K562 (cell line): ENCODE data around the gene CLCF1. TPM values are rescaled to one million over a fixed set of nuclear protein-coding genes. Genes with fewer than 3 reads are reported as not detected.

ENCODE experiments used
- ATAC-seq: fragments of 200-7000 bp; cut with Tn5 transposase; 3 replicates; pipeline ENCODE4 v1.9.1; 2020; ENCODE audit warnings: moderate library complexity
- BruUV-seq: library from RNA; stranded (reverse); fragments of 400-500 nt; replicated peaks from 2 replicates; lab custom pipeline; 2021; lab: Mats Ljungman, UMichigan
- CTCF ChIA-PET: fragments of 300-600 bp; formaldehyde crosslinking; extraction: SDS; loops from one replicate; lab custom pipeline; 2021; ENCODE audit warnings: low intra/inter-chr PET ratio; lab: Yijun Ruan, JAX
- POLR2A ChIA-PET: fragments of 300-600, 350-650 bp; sonication (Branson Sonifier 250); formaldehyde crosslinking; extraction: SDS; loops from one replicate; lab custom pipeline; 2021; ENCODE audit warnings: antibody characterized with exemption, inconsistent platforms; lab: Yijun Ruan, JAX
- DNase-seq, 4 experiments: peaks; one replicate each; pipeline versions ENCODE4 v3.0.0 to v3.0.0-alpha.2; 2011 to 2018; ENCODE audit warnings: low spot score in 3 of 4, mixed read lengths in 3 of 4; ENCODE audit errors: extremely low read depth in 1 of 4
- FAIRE-seq: peaks from 2 replicates; lab custom pipeline; 2011; peaks lifted over from hg19 to GRCh38; lab: Jason Lieb, UNC
- H2AFZ ChIP-seq: 2 replicates; pipeline ENCODE4 v1.6.0; 2011; ENCODE audit warnings: low read depth, low read length, control low read depth, inconsistent platforms
- H3K27ac ChIP-seq: fragments of 200-600 bp; 3 replicates; pipeline ENCODE4 v1.8.0; 2011; ENCODE audit warnings: low read depth, mild to moderate bottlenecking, control low read depth, inconsistent platforms, low read length, moderate library complexity, mixed read lengths; ENCODE audit errors: extremely low read depth
- H3K27me3 ChIP-seq, 2 experiments: fragments of 300-600 bp in 1 of 2; 2 replicates in 1 of 2; 3 replicates in 1 of 2; pipeline versions ENCODE4 v1.6.0 to v1.8.0; 2011; ENCODE audit warnings: inconsistent platforms in 2 of 2, low read length in 2 of 2, mild to moderate bottlenecking in 1 of 2, mixed read lengths in 1 of 2, moderate library complexity in 1 of 2; ENCODE audit not compliant: control insufficient read depth in 2 of 2, insufficient read depth in 2 of 2
- H3K36me3 ChIP-seq: fragments of 300-600 bp; 3 replicates; pipeline ENCODE4 v1.8.0; 2011; ENCODE audit warnings: mild to moderate bottlenecking, low read length, inconsistent platforms; ENCODE audit not compliant: control insufficient read depth, insufficient read depth
- H3K4me1 ChIP-seq, 2 experiments: fragments of 200-600 bp in 1 of 2; replicated peaks in 1 of 2; 2 replicates in 1 of 2; 3 replicates in 1 of 2; pipeline versions ENCODE4 v1.5.1 to v1.8.0; 2011; ENCODE audit warnings: inconsistent platforms in 2 of 2, low read length in 2 of 2, mild to moderate bottlenecking in 1 of 2, mixed read lengths in 1 of 2, moderate library complexity in 1 of 2; ENCODE audit not compliant: control insufficient read depth in 2 of 2, insufficient read depth in 2 of 2
- H3K4me2 ChIP-seq: 2 replicates; pipeline ENCODE4 v1.6.1; 2011; ENCODE audit warnings: low read length, control low read depth, inconsistent platforms, mixed read lengths; ENCODE audit not compliant: insufficient read depth
- H3K4me3 ChIP-seq: fragments of 200-600 bp; sonication (generic), shearing (Covaris generic); 2 replicates; pipeline ENCODE4 v1.5.1; 2016; ENCODE audit warnings: control low read depth, inconsistent platforms
- H3K79me2 ChIP-seq: fragments of 200-600 bp; 3 replicates; pipeline ENCODE4 v1.8.0; 2011; ENCODE audit warnings: low read length, inconsistent platforms; ENCODE audit not compliant: control insufficient read depth, insufficient read depth
- H3K9ac ChIP-seq, 2 experiments: 2 replicates each; pipeline versions ENCODE4 v1.6.0 to v1.6.1; 2011; ENCODE audit warnings: low read depth in 2 of 2, low read length in 2 of 2, control low read depth in 1 of 2, inconsistent platforms in 1 of 2, mild to moderate bottlenecking in 1 of 2, mixed read lengths in 1 of 2; ENCODE audit not compliant: insufficient read depth in 1 of 2
- H3K9me1 ChIP-seq: one replicate; pipeline ENCODE4 v1.6.0; 2011; ENCODE audit warnings: inconsistent platforms, mild to moderate bottlenecking, low read length, moderate library complexity; ENCODE audit not compliant: control insufficient read depth, insufficient read depth
- H3K9me3 ChIP-seq: replicated peaks from 2 replicates; pipeline ENCODE4 v1.5.1; 2011; ENCODE audit warnings: low read depth, low read length, inconsistent platforms; ENCODE audit not compliant: control insufficient read depth, insufficient read depth
- H4K20me1 ChIP-seq: replicated peaks from 2 replicates; pipeline ENCODE4 v1.6.1; 2011; ENCODE audit warnings: low read length, inconsistent platforms, mixed read lengths; ENCODE audit not compliant: control insufficient read depth, insufficient read depth
- BCOR ChIP-seq: fragments of 450-650 bp; IDR thresholded peaks from 2 replicates; pipeline ENCODE4 v1.6.1; 2016
- BRF1 ChIP-seq: IDR thresholded peaks from 3 replicates; pipeline ENCODE4 v1.6.1; 2011; ENCODE audit warnings: borderline replicate concordance, mild to moderate bottlenecking; ENCODE audit not compliant: insufficient read length; ENCODE audit errors: extremely low read depth
- MAFK ChIP-seq: IDR thresholded peaks from 2 replicates; pipeline ENCODE4 v1.6.1; 2011; ENCODE audit warnings: low read length, improper control_type of control experiment
- MYC ChIP-seq, 2 experiments: fragments of 250-450 bp in 1 of 2; sonication (Bioruptor Pico) in 1 of 2; IDR thresholded peaks; 2 replicates each; pipeline versions ENCODE4 v1.5.1 to v1.6.1; 2012 to 2021; ENCODE audit warnings: low read depth in 2 of 2, borderline replicate concordance in 1 of 2, improper control_type of control experiment in 1 of 2, low read length in 1 of 2, mild to moderate bottlenecking in 1 of 2, moderate library complexity in 1 of 2
- OTX1 ChIP-seq: fragments of 450-650 bp; formaldehyde crosslinking; IDR thresholded peaks from 2 replicates; pipeline ENCODE4 v1.4.0; 2022; ENCODE audit warnings: mild to moderate bottlenecking
- POLR2G ChIP-seq: fragments of 200-400 bp; formaldehyde crosslinking; IDR thresholded peaks from 2 replicates; pipeline ENCODE4 v1.6.1; 2017; ENCODE audit warnings: low read depth, mild to moderate bottlenecking, antibody characterized with exemption, low read length, moderate library complexity
- RCOR1 ChIP-seq, 2 experiments: IDR thresholded peaks; 2 replicates each; pipeline ENCODE4 v1.6.1; 2012; ENCODE audit warnings: low read depth in 2 of 2, low read length in 2 of 2, borderline replicate concordance in 1 of 2, improper control_type of control experiment in 1 of 2
- SAP30 ChIP-seq: fragments of 200-600 bp; sonication (generic); IDR thresholded peaks from 2 replicates; pipeline ENCODE4 v1.6.1; 2012; ENCODE audit warnings: borderline replicate concordance, low read depth, mild to moderate bottlenecking, moderate library complexity, low read length, control low read depth, inconsistent platforms; ENCODE audit not compliant: insufficient read depth, poor library complexity, severe bottlenecking
- STAT5A ChIP-seq: IDR thresholded peaks from 2 replicates; pipeline ENCODE4 v1.6.1; 2012; ENCODE audit warnings: low read length, inconsistent platforms, borderline replicate concordance
- ZNF217 ChIP-seq: sonication (generic); formaldehyde crosslinking; IDR thresholded peaks from 2 replicates; pipeline ENCODE4 v1.8.0; 2022; ENCODE audit warnings: mild to moderate bottlenecking, missing genetic modification reagents
- ZNF449 ChIP-seq: fragments of 250-450 bp; sonication (Bioruptor Pico); IDR thresholded peaks from 2 replicates; pipeline ENCODE4 v1.8.0; 2022; ENCODE audit warnings: moderate library complexity, mild to moderate bottlenecking, inconsistent platforms
- ZNF551 ChIP-seq: fragments of 250-450 bp; sonication (Bioruptor Pico); IDR thresholded peaks from 2 replicates; pipeline ENCODE4 v1.5.0; 2021; ENCODE audit warnings: mild to moderate bottlenecking, moderate library complexity
- WGBS: fragments of 100-300 bp; shearing (Covaris generic); methylation state at CpG from one replicate; pipeline ENCODE4 v1.1.6; 2016; ENCODE audit warnings: low coverage, mixed read lengths; ENCODE audit not compliant: insufficient coverage; ENCODE audit errors: missing lambda C conversion rate; 5-methylcytosine and 5-hydroxymethylcytosine counted together
- in situ Hi-C: fragments of 300-500 bp; cut with MboI; formaldehyde crosslinking; loops from 4 replicates; pipeline ENCODE4 v1.15.0; 2018; ENCODE audit warnings: inconsistent platforms, mixed read lengths
- intact Hi-C: fragments of 100-400 bp; cut with micrococcal nuclease; formaldehyde crosslinking; loops from 2 replicates; pipeline ENCODE4 v1.14.2; 2022
- polyA plus RNA-seq, 8 experiments: library from polyadenylated mRNA; depleted of rRNA in 4 of 8; stranded (reverse) in 5 of 8; unstranded in 3 of 8; fragments of >200 nt; fragmentation: Nextera tagmentation in 2 of 8; fragmentation: Illumina TruSeq in 1 of 8; extraction: Ambion mirVana in 2 of 8; extraction: Trizol in 1 of 8; gene quantifications; 2 replicates each; pipeline versions ENCODE4 v1.2.1 to v1.2.3, GENCODE V29; 2011 to 2014; ENCODE audit warnings: inconsistent platforms in 1 of 8, missing spikeins in 1 of 8
- total RNA-seq, 7 experiments: library from RNA; depleted of rRNA in 6 of 7; stranded (reverse); fragments of >200 nt in 6 of 7; fragmentation: Illumina TruSeq in 2 of 7; extraction: Trizol in 2 of 7; gene quantifications; 2 replicates each; pipeline versions ENCODE4 v1.2.1 to v1.2.3, GENCODE V29; 2011 to 2021; ENCODE audit warnings: low replicate concordance in 1 of 7
- TF ChIP-seq, protein P1 (sequence below): fragments of 250-450 bp; sonication (Bioruptor Pico); IDR thresholded peaks from 2 replicates; pipeline ENCODE4 v1.5.0; 2021
- TF ChIP-seq, protein P2 (sequence below): sonication (generic); formaldehyde crosslinking; IDR thresholded peaks from 2 replicates; pipeline ENCODE4 v1.8.1; 2023; ENCODE audit warnings: mild to moderate bottlenecking, missing genetic modification reagents

CLCF1 gene
- total and polyA plus RNA-seq, 9 of the 15 experiments (the other 6 are each of a cell fraction or from before 2014, with no cell fraction given): 0.49 to 5.8 (median 3.0) TPM

DNA sequence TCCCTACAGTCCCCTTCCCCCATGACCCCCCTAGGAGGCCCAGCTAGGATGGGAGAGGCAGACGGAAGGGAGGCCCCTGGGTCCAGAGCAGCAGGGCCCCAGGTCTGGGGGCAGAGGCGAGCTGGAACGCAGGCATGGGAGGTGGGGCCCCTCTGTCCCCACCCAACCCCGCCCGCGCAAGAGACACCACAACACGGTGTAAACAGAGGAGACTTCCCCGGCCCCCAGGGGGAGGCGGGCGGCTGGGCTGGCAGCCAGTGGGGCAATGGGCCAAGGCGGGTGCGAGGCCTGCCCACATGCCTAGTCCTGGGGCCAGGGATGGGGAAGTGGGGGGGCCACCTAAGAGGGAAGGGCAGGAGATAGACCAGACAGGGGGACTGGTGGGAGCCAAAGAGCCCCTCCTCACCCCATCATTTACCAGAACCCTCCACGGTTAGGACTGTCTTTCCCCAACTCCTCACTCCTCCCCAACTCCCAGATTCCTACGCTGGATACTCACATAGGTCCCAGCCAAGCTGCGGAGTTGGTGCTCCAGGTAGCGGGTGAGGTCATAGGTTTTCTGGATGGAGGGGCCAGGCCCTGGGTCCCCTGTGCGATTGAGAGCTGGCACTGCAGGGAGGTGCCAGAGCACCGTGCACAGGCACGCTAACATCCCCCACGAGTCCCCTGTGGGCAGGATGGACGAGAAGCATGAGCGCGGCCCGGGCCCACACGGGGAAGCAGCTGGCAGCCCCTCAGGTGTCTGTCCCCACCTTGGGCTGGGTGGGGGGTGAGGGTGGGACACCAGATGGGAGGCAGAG lies 6.2 kb downstream of the CLCF1 start (continued):
- peak; percentile 44; the same call in 1 of the 2 replicates for TF ChIP-seq POLR2G
- TF ChIP-seq, all 486 proteins: peak for 1

- H3K79me2 ChIP-seq: peaks cover 12% of the 10 kb centered on the region; the same call in 1 of the 3 replicates
- in situ Hi-C loops: no loop called here
- no peak for TF ChIP-seq RCOR1 (IDR thresholded peaks at IDR 0.05; ENCODE audit: borderline replicate concordance in 1 of 2, low read depth in 2 of 2, low read length in 2 of 2)
- no peak for TF ChIP-seq BRF1
- TF ChIP-seq ZNF217 (CRISPR knock-in tag): no peak
- TF ChIP-seq ZNF551 (CRISPR knock-in tag): no peak
- TF ChIP-seq MAFK: no peak
- TF ChIP-seq OTX1: no peak
- TF ChIP-seq STAT5A: no peak
- TF ChIP-seq SAP30: no peak
- TF ChIP-seq, protein P1, sequence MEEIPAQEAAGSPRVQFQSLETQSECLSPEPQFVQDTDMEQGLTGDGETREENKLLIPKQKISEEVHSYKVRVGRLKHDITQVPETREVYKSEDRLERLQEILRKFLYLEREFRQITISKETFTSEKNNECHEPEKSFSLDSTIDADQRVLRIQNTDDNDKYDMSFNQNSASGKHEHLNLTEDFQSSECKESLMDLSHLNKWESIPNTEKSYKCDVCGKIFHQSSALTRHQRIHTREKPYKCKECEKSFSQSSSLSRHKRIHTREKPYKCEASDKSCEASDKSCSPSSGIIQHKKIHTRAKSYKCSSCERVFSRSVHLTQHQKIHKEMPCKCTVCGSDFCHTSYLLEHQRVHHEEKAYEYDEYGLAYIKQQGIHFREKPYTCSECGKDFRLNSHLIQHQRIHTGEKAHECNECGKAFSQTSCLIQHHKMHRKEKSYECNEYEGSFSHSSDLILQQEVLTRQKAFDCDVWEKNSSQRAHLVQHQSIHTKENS (CRISPR knock-in tag): no peak
- TF ChIP-seq, protein P2, sequence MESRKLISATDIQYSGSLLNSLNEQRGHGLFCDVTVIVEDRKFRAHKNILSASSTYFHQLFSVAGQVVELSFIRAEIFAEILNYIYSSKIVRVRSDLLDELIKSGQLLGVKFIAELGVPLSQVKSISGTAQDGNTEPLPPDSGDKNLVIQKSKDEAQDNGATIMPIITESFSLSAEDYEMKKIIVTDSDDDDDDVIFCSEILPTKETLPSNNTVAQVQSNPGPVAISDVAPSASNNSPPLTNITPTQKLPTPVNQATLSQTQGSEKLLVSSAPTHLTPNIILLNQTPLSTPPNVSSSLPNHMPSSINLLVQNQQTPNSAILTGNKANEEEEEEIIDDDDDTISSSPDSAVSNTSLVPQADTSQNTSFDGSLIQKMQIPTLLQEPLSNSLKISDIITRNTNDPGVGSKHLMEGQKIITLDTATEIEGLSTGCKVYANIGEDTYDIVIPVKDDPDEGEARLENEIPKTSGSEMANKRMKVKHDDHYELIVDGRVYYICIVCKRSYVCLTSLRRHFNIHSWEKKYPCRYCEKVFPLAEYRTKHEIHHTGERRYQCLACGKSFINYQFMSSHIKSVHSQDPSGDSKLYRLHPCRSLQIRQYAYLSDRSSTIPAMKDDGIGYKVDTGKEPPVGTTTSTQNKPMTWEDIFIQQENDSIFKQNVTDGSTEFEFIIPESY (CRISPR knock-in tag): no peak
- TF ChIP-seq BCOR: no peak
- no peak for TF ChIP-seq MYC (IDR thresholded peaks at IDR 0.05; ENCODE audit: low read depth, low read length)
- TF ChIP-seq MYC (CRISPR knock-in tag; IDR thresholded peaks at IDR 0.05; ENCODE audit: borderline replicate concordance, low read depth): no peak
- TF ChIP-seq ZNF449 (CRISPR knock-in tag): no peak
These were observed 6.9 kb downstream of the CLCF1 start for GRCh38 chr11:67366546-67366945.

More at GRCh38 chr11:67366546-67366945, 6.9 kb downstream of the CLCF1 start:
- Histone ChIP-seq H3K4me2 (no peak overlapping the region), H2AFZ (no peak overlapping the region), H3K9me3 (no peaks in the 10 kb centered on the region; the same call in 1 of the 2 replicates), H4K20me1 (no peaks in the 10 kb centered on the region), H3K9ac (peak overlapping the region in 1 of 2 experiments; percentile 48; a peak in 1 of 4 replicates), H3K4me3 (no peak overlapping the region), H3K27ac (no peak overlapping the region), H3K9me1 (no peaks in the 10 kb centered on the region), H3K27me3 (no peaks in the 10 kb centered on the region), H3K36me3 (peaks cover 5% of the 10 kb centered on the region; the same call in 1 of the 3 replicates), H3K4me1 (peaks cover 21 to 53% of the 10 kb centered on the region in 2 experiments)
- POLR2A ChIA-PET: interaction anchor here (1.0 kb wide), 1 partner anchor 10 kb away, joined by 3 read pairs; no protein-coding TSS in a partner anchor
- FAIRE-seq (no peak), ATAC-seq (no peak), DNase-seq (no peak)
- CTCF ChIA-PET: no interaction called here
- intact Hi-C loops: no loop called here
- 77% methylated on average over 5 of the region's 8 CpGs for WGBS
- BruUV-seq: no TSS peak
